HG02852 (cell line): Measurements from ENCODE around the gene ALOX15.
"Not testable (repeated sequence)": the region's sequence is repeated elsewhere in the genome, so short reads cannot be mapped to it uniquely, and the experiment has no call there.

ENCODE experiments used
- ATAC-seq: cut with Tn5 transposase; IDR thresholded peaks from one replicate; pipeline ENCODE4 v1.9.1; 2021; ENCODE audit warnings: mild to moderate bottlenecking, moderate library complexity; ENCODE audit not compliant: unreplicated experiment

ALOX15 gene

DNA sequence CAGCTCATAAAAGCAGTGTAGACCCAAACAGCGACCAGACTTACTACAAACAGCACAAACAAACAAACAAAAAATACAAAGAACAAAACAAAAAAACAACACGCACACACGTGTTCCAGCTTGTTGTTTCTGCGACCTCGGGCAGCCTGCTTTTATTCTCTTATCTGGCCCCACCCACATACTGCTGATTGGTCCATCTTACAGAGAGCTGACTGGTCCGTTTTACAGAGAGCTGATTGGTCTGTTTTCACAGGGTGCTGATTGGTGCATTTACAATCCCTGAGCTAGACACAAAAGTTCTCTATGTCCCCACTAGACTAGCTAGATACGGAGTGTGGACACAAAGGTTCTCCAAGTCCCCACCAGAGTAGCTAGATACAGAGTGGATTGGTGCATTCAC is 14.5 kb upstream of the ALOX15 start:
- not testable (repeated sequence) for ATAC-seq

DNA sequence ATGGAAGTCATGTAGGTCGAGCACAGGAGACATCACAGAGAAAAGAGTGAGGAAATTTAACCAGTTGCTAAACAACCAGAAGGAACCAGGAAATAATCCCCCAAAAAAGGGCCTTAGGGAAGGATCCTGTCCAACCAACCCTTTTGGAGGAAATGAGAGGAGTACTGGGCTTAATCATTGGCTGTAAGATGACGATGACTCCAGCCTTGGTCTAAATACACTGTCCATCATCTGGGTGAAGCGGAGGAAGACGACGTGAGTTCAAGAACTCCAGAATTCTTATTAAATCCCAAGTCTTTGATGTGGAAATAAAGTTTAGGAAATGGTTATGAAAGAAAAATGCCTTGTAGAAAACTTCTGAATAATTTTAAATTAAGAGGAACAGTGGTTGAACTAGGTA is 11.5 kb upstream of the ALOX15 start:
- no peak for ATAC-seq

DNA sequence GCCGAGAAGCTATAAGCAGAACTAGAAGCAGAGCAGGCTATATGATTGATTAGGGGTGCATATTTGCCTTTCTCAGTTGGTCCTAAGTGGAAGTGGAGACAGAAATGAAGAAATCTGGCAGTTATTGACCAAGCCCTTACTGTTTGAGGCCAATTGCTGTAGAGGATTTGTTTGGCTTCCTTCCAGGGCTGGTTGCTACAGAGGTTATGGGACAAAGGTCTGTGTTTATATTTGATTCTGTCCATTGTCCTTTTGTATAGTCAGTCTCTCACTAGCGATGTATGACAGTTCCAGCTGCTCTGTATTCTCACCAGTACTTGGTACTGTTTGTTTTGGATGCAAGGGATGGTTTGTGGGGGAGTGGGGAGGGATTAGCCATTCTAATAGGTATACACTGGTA is 7.3 kb upstream of the ALOX15 start:
- ATAC-seq: no peak

DNA sequence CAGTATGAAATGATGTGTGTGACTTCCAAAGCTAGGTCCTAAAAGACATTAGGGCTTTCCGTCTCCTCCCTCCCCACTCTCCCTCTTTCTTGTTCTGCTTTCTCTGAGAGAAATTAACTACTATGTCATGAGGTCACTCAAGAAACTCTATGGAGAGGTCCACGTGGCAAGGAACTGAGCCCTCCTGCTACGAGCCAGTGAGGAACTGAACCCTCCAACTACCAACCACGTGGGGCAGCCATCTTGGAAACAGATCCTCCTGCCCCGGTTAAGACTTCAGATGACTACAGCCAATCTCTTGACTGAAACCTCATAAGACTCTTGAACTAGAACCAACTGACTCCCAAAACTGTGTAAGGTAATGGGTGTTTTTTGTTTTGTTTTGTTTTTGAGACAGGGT is 4.2 kb upstream of the ALOX15 start:
- ATAC-seq: no peak

DNA sequence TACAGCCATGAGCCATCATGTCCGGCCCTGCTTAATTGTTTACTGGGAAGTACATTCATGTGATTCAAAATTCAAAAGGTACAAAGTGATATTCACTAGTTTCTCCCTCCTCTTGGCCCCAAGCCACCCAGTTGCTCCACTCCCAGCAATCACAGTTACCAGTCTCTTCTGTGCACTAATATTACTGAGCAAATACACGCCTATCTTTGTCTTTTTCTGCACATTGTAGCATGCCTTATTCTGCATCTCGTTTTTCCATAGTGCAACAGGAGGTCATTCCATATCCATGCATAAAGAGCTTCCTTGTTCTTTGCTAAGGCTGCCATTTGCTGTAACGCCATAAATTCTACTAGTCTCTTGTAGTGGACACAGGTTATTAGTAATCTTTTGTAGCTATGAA is 2.2 kb upstream of the ALOX15 start:
- no peak for ATAC-seq

DNA sequence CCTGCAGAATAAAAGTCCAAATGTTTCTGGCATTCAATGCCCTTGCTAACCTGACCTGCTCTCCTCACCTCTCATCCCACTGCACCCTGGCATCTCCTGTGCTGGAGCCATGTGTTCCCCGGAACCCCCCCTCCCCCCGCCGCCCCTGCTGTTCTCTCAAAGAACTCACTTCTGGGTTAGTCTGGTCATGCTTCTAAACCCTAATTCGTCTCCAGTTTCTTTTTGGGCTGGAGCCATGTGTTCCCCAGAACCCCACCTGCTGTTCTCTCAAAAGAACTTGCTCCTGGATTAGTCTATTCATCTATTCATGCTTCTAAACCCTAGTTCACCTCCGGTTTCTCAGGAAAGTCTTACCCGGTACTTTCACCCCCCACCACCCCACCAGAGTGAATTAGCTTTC is 808 bp upstream of the ALOX15 start:
- no peak for ATAC-seq

DNA sequence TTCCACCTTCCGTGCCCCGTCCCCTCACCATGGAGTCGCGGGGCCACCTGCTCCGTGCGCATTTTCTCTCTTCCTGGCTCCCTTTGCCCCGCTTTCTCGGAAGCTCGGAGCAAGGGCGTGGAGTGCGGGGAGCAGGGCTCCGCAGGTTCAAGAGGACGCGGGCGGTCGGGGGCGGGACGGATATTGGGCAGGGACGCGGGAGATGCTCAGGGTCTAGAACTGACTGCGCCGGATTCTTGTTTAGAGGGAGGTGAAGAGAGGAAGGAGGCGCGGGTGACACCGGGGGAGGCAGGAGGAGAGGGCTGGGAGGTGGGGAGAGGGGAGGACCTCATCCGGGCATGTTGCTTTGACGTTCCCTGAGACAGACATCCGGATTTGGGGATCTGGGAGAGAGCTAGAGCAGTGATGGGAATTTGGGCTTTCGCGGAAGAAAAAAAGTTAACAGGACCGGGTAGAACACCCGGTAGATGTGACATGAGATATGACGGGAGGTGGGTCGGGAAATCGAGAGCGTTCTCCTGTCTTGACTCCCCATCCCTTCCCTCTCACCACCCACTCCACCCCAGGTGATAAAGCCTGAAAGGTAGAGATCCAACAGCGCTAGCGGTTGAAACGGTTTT is 799 bp downstream of the ALOX15 start:
- not testable (repeated sequence) for ATAC-seq

DNA sequence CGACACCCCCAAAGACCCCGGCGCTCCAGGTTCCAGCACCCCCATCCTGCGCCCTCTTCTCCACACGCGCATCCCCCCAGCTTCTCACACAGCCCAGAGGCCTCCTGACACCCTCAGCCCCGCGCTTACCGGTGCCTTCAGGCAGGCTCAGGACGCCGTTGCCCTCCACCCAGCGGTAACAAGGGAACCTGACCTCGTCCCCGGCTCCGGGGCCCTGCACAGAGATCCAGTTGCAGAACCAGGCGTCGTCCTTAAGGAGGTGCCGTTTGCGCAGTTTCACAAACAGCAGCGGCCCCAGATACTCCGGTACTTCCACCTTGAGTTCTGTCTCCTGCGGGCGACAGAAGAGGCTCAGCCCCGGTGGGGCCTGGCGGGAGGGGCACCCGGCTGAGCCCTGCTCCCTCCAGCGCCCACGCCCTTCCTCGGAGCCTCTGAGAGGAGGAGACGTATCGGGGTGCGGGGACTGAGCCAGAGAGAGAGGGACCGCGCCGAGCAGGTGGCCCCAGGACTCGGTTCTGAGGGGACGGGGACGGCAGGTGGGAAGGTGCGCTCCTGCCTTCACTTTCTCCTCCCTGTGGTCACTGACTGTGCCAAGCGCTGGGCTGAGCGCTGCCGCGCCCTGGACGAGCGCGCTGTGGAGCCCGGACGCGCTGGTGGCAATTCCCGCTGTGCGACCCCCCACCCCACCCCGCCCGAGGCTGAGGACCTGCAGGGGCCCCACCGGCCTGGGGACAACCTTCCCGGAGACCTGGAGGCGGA is 2.0 kb downstream of the ALOX15 start:
- ATAC-seq: not testable (repeated sequence)

DNA sequence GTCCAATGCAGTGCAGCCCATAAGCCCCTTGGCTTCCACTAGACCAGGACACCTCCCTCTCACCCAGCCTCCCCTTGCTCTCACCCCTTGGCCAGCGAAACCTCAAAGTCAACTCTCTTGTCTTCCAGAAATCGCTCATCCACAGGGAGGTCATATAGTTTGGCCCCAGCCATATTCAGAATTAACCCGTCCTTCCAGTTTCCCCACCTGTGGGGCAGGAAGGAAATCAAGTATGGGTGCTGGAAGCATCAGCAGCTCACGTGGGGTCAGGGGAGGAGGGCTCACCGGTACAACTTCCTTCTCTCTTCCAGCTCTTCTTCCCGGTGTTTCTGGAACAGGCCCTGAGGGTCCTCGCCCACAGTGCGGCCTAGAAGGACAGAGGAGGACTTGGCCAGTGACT is 2.7 kb downstream of the ALOX15 start:
- not testable (repeated sequence) for ATAC-seq

DNA sequence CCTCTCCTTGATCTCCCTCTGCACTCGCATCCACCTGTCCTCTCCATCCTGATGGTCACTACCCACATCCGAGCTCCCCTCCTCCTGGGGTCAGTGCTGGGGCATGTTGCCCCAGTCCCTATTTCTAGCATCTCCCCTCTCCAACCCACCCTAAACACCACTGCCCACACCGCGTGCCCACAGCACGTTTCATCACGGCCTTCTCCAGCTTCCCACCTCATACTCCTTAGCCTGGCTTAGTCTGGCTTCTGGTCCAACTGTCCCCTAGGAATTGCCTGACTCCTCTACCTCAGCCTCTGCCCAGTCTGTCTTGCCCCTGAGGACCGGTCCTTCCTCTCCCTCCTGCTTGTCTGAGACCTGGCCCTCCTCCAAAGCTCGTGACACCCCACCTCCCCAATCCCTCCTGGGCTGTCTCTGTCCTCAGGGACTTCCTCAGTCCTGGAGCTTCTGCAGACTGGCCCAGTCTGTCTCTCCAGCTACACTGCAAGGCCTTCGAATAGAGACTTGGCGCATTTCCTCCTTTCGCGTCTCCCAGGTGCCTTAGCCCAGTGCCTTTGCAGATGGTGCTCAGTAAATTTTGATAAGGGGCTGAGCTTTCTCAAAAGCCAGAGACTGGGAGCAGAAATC is 4.9 kb downstream of the ALOX15 start:
- ATAC-seq: no peak

DNA sequence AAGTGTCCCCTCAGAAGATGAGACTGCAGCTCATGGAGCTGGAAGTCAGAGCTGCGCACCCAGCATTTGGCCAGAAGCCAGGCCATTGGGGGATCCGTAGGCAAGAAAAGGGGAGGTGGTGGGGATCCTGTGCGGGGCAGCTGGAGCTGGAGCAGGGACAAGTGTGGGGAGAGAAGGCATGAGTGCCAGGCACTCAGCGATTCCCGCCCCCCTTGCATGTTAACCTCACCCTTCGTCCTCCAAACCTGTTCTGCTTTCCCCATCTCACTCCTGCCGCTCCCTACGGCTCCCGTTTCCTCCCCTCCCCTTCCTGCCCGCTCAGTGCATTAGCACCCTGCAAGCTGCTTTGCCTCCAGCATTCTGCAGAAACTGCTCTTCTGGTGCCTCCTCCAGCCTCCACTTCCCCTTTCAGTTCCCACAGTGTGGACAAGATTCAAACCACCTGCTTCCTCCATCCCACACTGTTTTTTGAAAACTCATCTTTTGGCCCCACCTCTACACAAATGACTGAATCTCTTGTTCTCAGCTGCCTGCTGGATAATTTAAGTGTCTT is 5.6 kb downstream of the ALOX15 start:
- peak; percentile 59 for ATAC-seq

DNA sequence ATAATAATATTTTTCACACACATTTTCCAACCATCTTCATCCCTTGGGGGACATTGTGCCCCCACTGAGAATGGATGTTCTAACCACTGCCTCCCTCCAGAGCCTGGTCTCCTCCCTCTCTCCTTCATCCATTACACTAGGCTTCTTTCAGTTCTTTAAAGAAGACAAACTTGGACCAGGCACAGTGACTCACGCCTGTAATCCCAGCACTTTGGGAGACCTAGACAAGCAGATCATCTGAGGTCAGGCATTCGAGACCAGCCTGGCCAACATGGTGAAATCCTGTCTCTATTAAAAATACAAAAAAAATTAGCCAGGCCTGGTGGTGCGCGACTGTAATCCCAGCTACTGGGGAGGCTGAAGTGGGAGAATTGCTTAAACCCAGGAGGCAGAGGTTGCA is 6.5 kb downstream of the ALOX15 start:
- no peak for ATAC-seq

DNA sequence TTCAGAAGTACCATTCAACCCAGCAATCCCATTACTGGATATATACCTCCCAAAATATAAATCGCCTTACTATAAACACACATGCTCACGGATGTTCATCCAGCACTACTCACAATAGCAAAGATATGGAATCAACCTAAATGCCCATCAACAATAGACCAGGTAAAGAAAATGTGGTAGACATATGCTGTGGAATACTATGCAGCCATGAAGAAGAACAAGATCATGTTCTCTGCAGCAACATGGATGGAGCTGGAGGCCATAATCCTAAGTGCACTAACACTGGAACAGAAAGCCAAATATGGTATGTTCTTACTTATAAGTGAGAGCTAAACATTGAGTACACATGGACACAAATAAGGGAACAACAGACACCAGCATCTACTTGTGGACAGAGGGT is 7.8 kb downstream of the ALOX15 start:
- no peak for ATAC-seq

DNA sequence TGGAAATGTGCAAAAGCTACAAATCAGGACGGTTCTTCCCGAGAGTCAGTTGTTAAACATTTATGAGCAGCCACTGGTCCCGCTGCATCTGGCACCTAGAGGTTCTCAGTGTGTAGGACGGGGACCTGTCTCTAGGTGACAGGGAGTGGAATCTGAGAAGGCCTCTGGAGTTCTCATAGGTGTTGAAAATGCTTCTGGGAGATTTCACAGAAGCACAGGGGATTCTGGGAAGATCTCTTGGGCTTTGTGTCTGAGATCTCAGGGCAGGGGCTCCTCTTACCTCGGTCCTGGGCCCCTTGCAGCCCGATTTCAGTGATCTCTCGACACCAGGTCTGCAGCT is 8.9 kb downstream of the ALOX15 start:
- ATAC-seq: no peak

DNA sequence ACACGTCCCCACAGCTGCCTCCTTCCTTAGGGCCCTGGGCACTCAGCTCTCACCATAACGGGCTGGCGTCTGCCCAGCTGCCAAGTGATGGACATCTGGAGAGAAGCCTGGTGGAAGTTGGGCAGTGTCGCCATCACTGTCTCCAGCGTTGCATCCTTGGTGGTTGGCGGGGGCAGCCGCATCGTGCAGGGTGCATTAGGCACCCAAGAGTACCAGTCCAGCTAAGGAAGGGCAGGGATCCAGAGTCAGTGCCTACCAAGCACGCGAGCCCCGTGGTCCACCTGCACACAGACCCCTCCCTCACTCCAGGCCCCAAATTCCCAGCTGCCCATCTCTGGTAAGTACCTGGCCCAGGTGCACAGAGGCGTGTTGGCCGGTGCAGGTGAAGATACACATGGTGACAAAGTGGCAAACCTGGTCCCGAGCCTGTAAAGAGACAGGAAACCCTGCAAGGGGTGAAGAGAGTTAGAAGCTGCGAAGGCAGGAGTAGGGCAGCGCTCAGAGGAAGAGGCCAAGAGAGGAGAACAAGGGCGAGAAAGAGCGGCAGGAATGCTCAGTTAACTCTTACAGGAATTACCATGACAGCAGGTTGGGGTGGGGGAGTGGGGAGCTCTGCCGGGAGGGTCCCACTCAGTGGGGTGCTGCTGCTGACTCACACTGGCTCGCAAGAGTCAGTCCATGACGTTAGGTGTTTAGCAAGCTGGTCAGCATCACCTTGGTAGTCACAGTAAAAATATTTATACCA is 9.5 kb downstream of the ALOX15 start:
- ATAC-seq: no peak

DNA sequence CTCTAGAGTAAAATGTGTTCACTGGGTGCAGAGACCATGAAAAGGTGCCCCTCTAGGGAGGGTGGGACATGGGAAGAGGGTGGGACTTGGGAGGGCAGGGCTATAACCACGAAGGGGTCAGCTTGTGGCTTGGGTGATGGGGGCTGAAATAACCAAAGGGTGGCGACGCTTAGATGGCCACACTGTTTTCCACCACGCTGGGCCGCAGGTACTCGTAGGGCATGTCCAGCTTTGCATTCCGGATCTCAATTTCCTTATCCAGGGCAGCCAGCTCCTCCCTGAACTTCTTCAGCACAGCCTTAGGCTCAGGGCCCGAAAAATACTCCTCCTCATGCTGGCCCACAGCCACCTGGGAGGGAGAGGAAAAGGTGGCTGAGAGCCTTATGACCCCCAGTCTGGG is 10.0 kb downstream of the ALOX15 start:
- no peak for ATAC-seq

DNA sequence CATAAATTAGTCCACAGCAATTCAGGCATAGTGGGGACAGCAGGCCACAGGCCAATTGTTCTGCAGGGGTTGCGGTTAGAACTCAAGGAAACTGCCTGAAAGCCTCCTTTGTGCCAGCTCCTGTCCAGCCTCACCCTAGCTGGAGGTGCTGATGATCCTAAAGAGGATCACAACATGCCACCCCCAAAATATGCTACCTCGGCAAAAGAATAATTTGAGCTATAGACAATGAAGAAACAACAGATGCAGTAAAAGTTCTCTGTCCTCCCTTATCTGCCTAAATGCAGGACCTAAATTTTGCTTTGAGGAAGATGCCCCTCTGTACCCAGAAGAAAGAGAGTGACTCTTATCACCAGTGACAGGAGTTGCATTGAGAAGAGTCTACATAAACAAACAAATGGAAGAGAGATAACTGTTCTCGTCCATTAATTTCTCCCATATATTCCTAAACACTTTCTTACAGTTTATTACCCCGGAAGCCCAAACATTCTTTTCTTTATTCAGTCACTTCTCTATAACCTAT is 14.7 kb downstream of the ALOX15 start:
- no peak for ATAC-seq

DNA sequence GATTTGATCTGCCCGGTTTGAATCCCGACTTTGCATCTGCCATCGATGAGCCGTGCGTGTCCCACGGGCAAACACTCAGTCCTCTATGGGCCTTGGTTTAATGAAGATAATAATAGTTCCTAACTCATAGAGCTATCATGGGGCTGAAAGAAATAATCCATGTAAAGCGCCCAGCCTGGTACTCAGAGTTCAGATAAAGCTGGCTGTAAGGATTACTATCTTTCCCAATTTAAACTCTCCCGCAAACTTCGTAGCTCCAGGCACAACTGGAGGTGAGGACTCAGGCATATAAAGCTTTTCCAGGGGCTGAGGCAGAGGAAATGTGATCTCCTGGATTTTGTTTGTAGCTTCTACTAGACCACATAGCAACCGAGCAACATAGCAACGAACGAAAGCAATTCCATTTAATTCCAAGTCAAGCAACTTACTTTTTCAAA is 16.3 kb downstream of the ALOX15 start:
- ATAC-seq: no peak

DNA sequence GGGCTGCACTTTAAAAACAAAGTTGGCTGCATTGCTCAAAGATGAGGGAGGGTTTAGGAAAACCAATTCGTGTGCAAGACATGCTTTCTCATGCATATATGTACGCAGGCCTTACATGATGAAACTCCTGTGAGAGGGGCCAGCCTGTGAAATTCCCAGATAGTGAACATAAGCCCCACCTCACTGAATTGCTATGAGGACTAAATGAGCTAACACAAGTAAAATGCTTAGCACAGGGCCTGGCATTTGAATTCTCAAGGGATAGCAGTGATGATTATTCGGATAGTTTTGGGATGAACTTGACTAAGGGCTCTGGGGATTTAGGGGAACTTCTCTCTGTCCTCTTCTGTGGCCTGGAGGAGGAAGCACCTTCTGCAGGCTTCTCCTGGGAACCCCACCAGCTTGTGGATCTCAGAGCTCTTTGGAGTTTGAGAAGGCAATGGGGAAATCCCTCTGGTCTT is 17.0 kb downstream of the ALOX15 start:
- ATAC-seq: not testable (repeated sequence)

DNA sequence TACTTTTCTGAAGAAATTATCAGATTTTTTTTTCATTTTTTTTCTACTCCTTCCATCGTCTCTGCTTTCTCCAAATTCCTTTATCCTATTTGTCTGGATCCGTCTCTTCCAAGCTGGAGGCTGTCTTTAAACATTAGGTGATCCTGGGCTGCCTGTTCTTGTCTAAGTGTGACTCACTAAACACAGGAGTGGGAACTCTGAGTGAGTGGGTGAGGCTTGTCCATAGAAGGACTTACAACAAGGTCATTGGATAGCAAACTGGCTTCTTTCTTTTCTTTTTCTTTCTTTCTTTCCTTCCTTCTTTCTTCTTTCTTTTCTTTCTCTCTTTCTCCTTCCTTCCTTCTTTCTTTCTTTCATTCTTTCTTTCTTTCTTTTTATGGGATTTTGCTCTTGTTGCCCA is 18.2 kb downstream of the ALOX15 start:
- ATAC-seq: no peak

DNA sequence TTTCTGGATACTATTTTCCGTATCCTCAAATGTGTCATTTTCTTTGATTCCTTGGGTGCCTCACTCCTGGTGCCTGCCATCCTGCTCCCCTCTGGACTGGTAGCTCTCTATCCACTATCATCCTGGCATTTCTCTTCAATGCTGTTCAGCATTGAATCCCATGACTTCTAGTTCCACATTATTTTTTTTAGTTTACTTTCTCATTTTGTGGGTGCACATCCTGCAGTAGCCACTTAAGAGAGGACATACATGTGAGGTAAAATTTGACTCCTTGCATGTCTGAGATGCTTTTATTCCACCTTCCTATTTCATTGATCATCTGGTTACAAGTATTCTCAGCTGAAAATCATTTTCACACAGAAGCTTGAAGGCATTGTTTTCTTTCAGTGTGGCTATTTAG is 19.1 kb downstream of the ALOX15 start:
- ATAC-seq: no peak
